Neural progenitor cell (in vitro differentiated cells): ENCODE measurements around the gene PNMT. TPM values are rescaled to one million over a fixed set of nuclear protein-coding genes. Genes with fewer than 3 reads are reported as not detected.

Experiments
- DNase-seq: peaks from one replicate; pipeline ENCODE4 v3.0.0-alpha.2; 2016; ENCODE audit warnings: low spot score
- H2AFZ ChIP-seq: fragments of 200-600 bp; sonication (generic); replicated peaks from 2 replicates; pipeline ENCODE4 v1.6.1; 2016; ENCODE audit warnings: antibody characterized with exemption
- H3F3A ChIP-seq: fragments of 200-600 bp; sonication (generic); 2 replicates; pipeline ENCODE4 v1.6.1; 2016; ENCODE audit warnings: antibody characterized with exemption, low read depth
- H3K27ac ChIP-seq: fragments of 200-600 bp; sonication (generic); 2 replicates; pipeline ENCODE4 v1.5.1; 2016; ENCODE audit warnings: mild to moderate bottlenecking
- H3K27me3 ChIP-seq: fragments of 200-600 bp; sonication (generic); 2 replicates; pipeline ENCODE4 v1.6.1; 2016; ENCODE audit warnings: mild to moderate bottlenecking, moderate library complexity
- H3K36me3 ChIP-seq: fragments of 200-600 bp; sonication (generic); 2 replicates; pipeline ENCODE4 v1.5.1; 2016
- H3K4me1 ChIP-seq: fragments of 200-600 bp; sonication (generic); 2 replicates; pipeline ENCODE4 v1.6.1; 2016; ENCODE audit warnings: mixed run types
- H3K4me2 ChIP-seq: fragments of 200-600 bp; sonication (generic); 2 replicates; pipeline ENCODE4 v1.6.1; 2016
- H3K4me3 ChIP-seq: fragments of 200-600 bp; sonication (generic); 2 replicates; pipeline ENCODE4 v1.5.1; 2016
- H3K79me2 ChIP-seq: fragments of 200-600 bp; sonication (generic); 2 replicates; pipeline ENCODE4 v1.6.1; 2016; ENCODE audit warnings: low read depth
- H3K9ac ChIP-seq: fragments of 200-600 bp; sonication (generic); 2 replicates; pipeline ENCODE4 v1.6.1; 2016
- H3K9me3 ChIP-seq: fragments of 200-600 bp; sonication (generic); 2 replicates; pipeline ENCODE4 v1.5.1; 2016; ENCODE audit warnings: low read depth
- H4K20me1 ChIP-seq: fragments of 200-600 bp; sonication (generic); 2 replicates; pipeline ENCODE4 v1.6.1; 2016; ENCODE audit warnings: low read depth
- H3K27ac Mint-ChIP-seq: 3 replicates; pipeline ENCODE4 v1.8.0; 2021; ENCODE audit warnings: mixed read lengths
- H3K27me3 Mint-ChIP-seq: 2 replicates; pipeline ENCODE4 v1.8.0; 2022; ENCODE audit warnings: low read depth, mild to moderate bottlenecking, inconsistent platforms, moderate library complexity, mixed read lengths; ENCODE audit not compliant: insufficient read depth
- H3K36me3 Mint-ChIP-seq: 3 replicates; pipeline ENCODE4 v1.8.0; 2021; ENCODE audit warnings: mixed read lengths
- H3K4me1 Mint-ChIP-seq: 3 replicates; pipeline ENCODE4 v1.8.0; 2021; ENCODE audit warnings: mixed read lengths
- H3K4me3 Mint-ChIP-seq: 3 replicates; pipeline ENCODE4 v1.8.0; 2021; ENCODE audit warnings: mild to moderate bottlenecking, moderate library complexity, mixed read lengths
- H3K9me3 Mint-ChIP-seq: 3 replicates; pipeline ENCODE4 v1.8.0; 2020; ENCODE audit warnings: mixed read lengths
- EZH2 ChIP-seq: fragments of 200-600 bp; sonication (generic); IDR thresholded peaks from 2 replicates; pipeline ENCODE4 v1.6.1; 2017; ENCODE audit warnings: antibody characterized with exemption, mild to moderate bottlenecking, moderate library complexity
- EZH2phosphoT487 ChIP-seq: fragments of 200-600 bp; sonication (generic); IDR thresholded peaks from 2 replicates; pipeline ENCODE4 v1.6.1; 2017; ENCODE audit warnings: antibody characterized with exemption
- total RNA-seq: library from RNA; depleted of rRNA; stranded (reverse); fragments of >200 nt; gene quantifications from 2 replicates; pipeline ENCODE4 v1.2.3, GENCODE V29; 2015; ENCODE audit warnings: low replicate concordance
- TF ChIP-seq, protein P1 (sequence below): fragments of 200-600 bp; sonication (generic); IDR thresholded peaks from 2 replicates; pipeline ENCODE4 v1.5.1; 2017; ENCODE audit warnings: antibody characterized with exemption, mild to moderate bottlenecking

The PNMT gene
- total RNA-seq, 1 donor from 2014 or later = not detected

DNA sequence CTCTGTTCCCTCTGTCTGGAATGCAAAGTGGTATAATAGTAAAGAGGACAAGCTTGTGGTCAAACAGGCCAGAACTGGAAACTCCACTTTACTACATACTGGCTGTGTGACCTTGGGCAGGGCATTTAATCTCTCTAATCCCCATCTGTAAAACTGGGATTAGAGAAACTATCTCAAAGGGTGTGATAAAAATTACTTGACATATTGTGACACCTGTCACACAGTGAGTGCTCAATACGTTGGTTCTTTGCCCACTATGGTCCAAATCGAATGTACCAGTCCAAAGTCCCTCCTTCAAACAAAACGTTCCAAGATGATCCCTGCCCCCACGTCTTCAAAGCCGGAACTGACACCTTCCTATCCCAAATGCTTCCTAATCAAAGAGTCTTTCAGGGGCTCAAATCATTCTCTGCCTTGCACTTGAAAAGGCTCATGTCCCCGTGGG, 18.9 kb downstream of the PNMT start:
- Histone ChIP-seq H2AFZ (peak overlapping the region; percentile 91), H3F3A (peaks cover 41% of the 10 kb centered on the region)
- peaks cover 6% of the 10 kb centered on the region for H3K27me3 Mint-ChIP-seq

DNA sequence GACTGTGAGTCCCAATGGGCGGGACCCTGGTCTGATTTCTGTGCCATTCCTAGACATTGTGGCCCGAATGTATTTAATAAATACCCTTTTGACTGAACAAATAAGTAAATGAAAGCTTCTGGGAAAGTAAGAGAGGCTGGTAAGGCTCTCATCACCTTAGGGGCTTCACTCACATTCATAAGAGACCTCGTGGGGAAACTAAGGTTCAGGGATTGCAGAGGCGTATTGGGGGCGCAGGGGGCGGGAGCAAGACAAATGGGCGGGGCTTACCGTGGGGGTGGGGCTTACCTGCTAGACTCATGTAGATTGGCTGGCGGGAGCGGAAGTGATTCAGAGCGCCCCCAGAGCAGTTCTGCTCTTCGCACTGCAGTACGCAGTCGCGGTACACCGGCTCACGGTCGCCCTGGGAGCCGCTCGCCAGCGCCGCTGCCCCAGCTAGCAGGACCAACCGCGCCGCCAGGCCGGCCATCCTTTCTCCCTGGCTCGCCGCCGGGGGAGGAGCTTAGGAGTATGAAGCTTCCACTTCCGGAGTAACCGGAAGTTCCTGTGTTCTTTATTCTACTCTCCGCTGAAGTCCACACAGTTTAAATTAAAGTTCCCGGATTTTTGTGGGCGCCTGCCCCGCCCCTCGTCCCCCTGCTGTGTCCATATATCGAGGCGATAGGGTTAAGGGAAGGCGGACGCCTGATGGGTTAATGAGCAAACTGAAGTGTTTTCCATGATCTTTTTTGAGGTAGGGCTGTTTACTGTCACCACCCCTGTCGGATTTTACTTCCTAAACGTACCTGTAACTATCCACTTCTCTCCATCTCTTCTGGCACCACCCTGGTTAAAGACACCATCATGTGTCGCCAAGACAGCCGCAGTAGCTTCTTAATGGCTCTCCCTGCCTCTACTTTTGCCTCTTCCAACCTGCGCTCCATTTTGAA, 19.6 kb downstream of the PNMT start, which contains the start of gene PGAP3:
PGAP3 (minus strand) TSS at position 512 of the 929 bp plus-strand sequence; CDS start at position 469, 43 bp downstream.
- H3K4me1 Mint-ChIP-seq = peaks cover 23% of the 10 kb centered on the region

More for the DNA sequence above, 18.9 kb downstream of the PNMT start:
- Histone ChIP-seq H3K4me2 (peak overlapping the region; percentile 78), H3K4me3 (peak overlapping the region; percentile 68), H3K4me1 (peaks cover 17% of the 10 kb centered on the region), H3K9me3 (no peaks in the 10 kb centered on the region), H4K20me1 (no peaks in the 10 kb centered on the region), H3K36me3 (no peaks in the 10 kb centered on the region), H3K79me2 (no peaks in the 10 kb centered on the region), H3K27me3 (no peaks in the 10 kb centered on the region), H3K27ac (no peak overlapping the region), H3K9ac (no peak overlapping the region)
- Mint-ChIP-seq H3K4me3 (peak overlapping the region; percentile 96), H3K27ac (peak overlapping the region; percentile 93), H3K36me3 (peaks cover 2% of the 10 kb centered on the region), H3K4me1 (peaks cover 23% of the 10 kb centered on the region), H3K9me3 (no peaks in the 10 kb centered on the region)
- TF ChIP-seq EZH2 (no peak), EZH2phosphoT487 (no peak)
- TF ChIP-seq, protein P1, sequence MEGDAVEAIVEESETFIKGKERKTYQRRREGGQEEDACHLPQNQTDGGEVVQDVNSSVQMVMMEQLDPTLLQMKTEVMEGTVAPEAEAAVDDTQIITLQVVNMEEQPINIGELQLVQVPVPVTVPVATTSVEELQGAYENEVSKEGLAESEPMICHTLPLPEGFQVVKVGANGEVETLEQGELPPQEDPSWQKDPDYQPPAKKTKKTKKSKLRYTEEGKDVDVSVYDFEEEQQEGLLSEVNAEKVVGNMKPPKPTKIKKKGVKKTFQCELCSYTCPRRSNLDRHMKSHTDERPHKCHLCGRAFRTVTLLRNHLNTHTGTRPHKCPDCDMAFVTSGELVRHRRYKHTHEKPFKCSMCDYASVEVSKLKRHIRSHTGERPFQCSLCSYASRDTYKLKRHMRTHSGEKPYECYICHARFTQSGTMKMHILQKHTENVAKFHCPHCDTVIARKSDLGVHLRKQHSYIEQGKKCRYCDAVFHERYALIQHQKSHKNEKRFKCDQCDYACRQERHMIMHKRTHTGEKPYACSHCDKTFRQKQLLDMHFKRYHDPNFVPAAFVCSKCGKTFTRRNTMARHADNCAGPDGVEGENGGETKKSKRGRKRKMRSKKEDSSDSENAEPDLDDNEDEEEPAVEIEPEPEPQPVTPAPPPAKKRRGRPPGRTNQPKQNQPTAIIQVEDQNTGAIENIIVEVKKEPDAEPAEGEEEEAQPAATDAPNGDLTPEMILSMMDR = no peak
- no peak for DNase-seq

DNA sequence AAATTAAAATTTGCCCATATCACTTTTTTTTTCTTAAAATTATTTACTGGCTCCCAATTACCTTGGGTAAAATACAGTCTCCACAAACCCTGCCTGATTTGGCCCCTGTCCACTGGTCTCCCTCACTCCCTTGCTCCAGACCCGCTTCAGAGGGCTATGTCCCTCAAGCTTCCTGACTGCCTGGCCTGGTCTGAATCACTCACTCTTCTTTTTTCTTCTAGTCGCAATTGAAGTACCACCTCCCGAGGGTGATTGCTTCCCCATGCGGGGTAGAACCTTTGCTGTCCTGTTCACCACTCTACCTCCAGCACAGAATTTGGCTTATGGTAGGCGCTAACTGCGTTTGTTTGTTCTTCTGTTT, 20.2 kb downstream of the PNMT start:
- peaks cover 48% of the 10 kb centered on the region for H3F3A ChIP-seq
- H3K4me3 Mint-ChIP-seq = peak overlapping the region; percentile 96
- no peak overlapping the region for H3K27ac ChIP-seq
- no peaks in the 10 kb centered on the region for H3K27me3 ChIP-seq
- H3K4me1 ChIP-seq = peaks cover 17% of the 10 kb centered on the region
- H4K20me1 ChIP-seq = no peaks in the 10 kb centered on the region
- DNase-seq = no peak
- H3K4me3 ChIP-seq = peak overlapping the region; percentile 68
- H3K27ac Mint-ChIP-seq = peak overlapping the region; percentile 93
- TF ChIP-seq EZH2phosphoT487 (no peak), EZH2 (no peak)
- TF ChIP-seq, protein P1 = no peak
- H3K79me2 ChIP-seq = no peaks in the 10 kb centered on the region
- H3K36me3 ChIP-seq = no peaks in the 10 kb centered on the region
- no peaks in the 10 kb centered on the region for H3K9me3 Mint-ChIP-seq
- peaks cover 2% of the 10 kb centered on the region for H3K36me3 Mint-ChIP-seq
- no peaks in the 10 kb centered on the region for H3K9me3 ChIP-seq
- H3K4me2 ChIP-seq = peak overlapping the region; percentile 78
- H3K9ac ChIP-seq = no peak overlapping the region
- H2AFZ ChIP-seq = peak overlapping the region; percentile 91
- H3K4me1 Mint-ChIP-seq = peaks cover 23% of the 10 kb centered on the region
- peaks cover 6% of the 10 kb centered on the region for H3K27me3 Mint-ChIP-seq

More for the DNA sequence above, 19.6 kb downstream of the PNMT start, which contains the start of gene PGAP3:
- Histone ChIP-seq H3K4me1 (peaks cover 17% of the 10 kb centered on the region), H3K79me2 (no peaks in the 10 kb centered on the region), H3K27ac (peak within 1 kb of the TSS; percentile 98), H3K36me3 (no peaks in the 10 kb centered on the region), H2AFZ (peak within 1 kb of the TSS; percentile 91), H4K20me1 (no peaks in the 10 kb centered on the region), H3K27me3 (no peaks in the 10 kb centered on the region), H3K4me3 (peak within 1 kb of the TSS; percentile 68), H3F3A (peaks cover 42% of the 10 kb centered on the region), H3K9me3 (no peaks in the 10 kb centered on the region), H3K9ac (no peak within 1 kb of the TSS), H3K4me2 (peak within 1 kb of the TSS; percentile 78)
- peak within 1 kb of the TSS; percentile 93 for H3K27ac Mint-ChIP-seq
- TF ChIP-seq EZH2phosphoT487 (peak; percentile 20), EZH2 (no peak)
- TF ChIP-seq, protein P1 = no peak
- peak; percentile 94 for DNase-seq
- no peaks in the 10 kb centered on the region for H3K9me3 Mint-ChIP-seq
- peaks cover 2% of the 10 kb centered on the region for H3K36me3 Mint-ChIP-seq
- H3K4me3 Mint-ChIP-seq = peak within 1 kb of the TSS; percentile 96
- H3K27me3 Mint-ChIP-seq = peaks cover 6% of the 10 kb centered on the region
